Keratinocyte (primary cell): ENCODE measurements around the gene SLC39A11.

Experiments
- CTCF ChIP-seq, 3 experiments: IDR thresholded peaks in 1 of 3; conservative IDR thresholded peaks in 1 of 3; optimal IDR thresholded peaks in 1 of 3; 2 replicates in 2 of 3; 3 replicates in 1 of 3; pipeline versions ENCODE3 to v1.5.1; 2011; ENCODE audit warnings: low read length in 3 of 3, mild to moderate bottlenecking in 3 of 3, moderate library complexity in 2 of 3, control low read depth in 1 of 3, inconsistent platforms in 1 of 3; ENCODE audit not compliant: insufficient read depth in 2 of 3; ENCODE audit errors: extremely low read depth in 1 of 3
- EZH2 ChIP-seq: IDR thresholded peaks from one replicate; pipeline ENCODE4 v1.6.1; 2012; ENCODE audit warnings: inconsistent platforms, mild to moderate bottlenecking, low read length, moderate library complexity

- no peak for TF ChIP-seq CTCF (optimal IDR thresholded peaks at IDR 0.05 in 1 of 3, IDR thresholded peaks at IDR 0.05 in 1 of 3, conservative IDR thresholded peaks at IDR 0.05 in 1 of 3; ENCODE audit: extremely low read depth in 1 of 3, insufficient read depth in 2 of 3, low read length in 3 of 3)
- TF ChIP-seq EZH2: no peak
These were observed 491.6 kb downstream of the SLC39A11 start for GRCh38 chr17:72600934-72601333.
